ENCODE data around the gene NDUFAF5. TPM values are rescaled to one million over a fixed set of nuclear protein-coding genes. Genes with fewer than 3 reads are reported as not detected.

Gene NDUFAF5
- total RNA-seq, 5 donors from 2014 or later (not counting 1 experiment from before 2014, with no cell fraction given) = 25.6 to 39.4 (median 30.1) TPM

DNA sequence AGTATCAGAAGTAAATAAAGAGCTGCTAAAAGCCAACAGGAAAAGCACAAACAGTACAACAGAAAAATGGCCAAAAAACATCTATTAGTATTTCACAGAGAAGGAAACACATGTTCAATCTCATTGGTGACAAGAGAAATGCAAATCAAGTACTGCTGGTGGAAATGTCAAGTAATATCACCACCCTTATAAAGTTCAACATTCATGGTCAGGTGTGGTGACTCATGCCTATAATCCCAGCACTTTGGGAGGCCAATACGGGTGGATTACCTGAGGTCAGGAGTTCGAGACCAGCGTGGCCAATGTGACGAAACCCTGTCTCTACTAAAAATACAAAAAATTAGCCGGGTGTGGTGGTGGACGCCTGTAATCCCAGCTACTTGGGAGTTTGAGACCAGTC, 42.9 kb upstream of the NDUFAF5 start:
- Mint-ChIP-seq H3K27ac (no peak overlapping the region), H3K9me3 (peaks cover 5 to 12% (median 11%) of the 10 kb centered on the region in 3 donors), H3K4me3 (no peak overlapping the region), H3K36me3 (peaks cover 59% of the 10 kb centered on the region), H3K27me3 (no peaks in the 10 kb centered on the region), H3K4me1 (no peaks in the 10 kb centered on the region)
- no peak overlapping the region for H3K27ac ChIP-seq (ENCODE audit: low read length)
- ChIA-PET CTCF (no interaction called here), POLR2A (no interaction called here)
- no peaks in the 10 kb centered on the region for H3K27me3 ChIP-seq (replicated peaks in 1 of 2; ENCODE audit: control insufficient read depth in 2 of 2, extremely low read depth in 1 of 2, insufficient read depth in 2 of 2, low read length in 1 of 2)
- no peak overlapping the region for H3K4me3 ChIP-seq (ENCODE audit: control insufficient read depth in 1 of 2, extremely low read depth in 1 of 2, low read length in 1 of 2)
- no CpG with 5 or more reads among the region's 6 CpGs for WGBS (ENCODE audit: insufficient coverage)
- peaks cover 13 to 17% of the 10 kb centered on the region in 2 donors for H3K36me3 ChIP-seq (ENCODE audit: control insufficient read depth in 2 of 2, extremely low read depth in 1 of 2, insufficient read depth in 1 of 2, low read length in 1 of 2)
- no peaks in the 10 kb centered on the region for H3K4me1 ChIP-seq (ENCODE audit: control insufficient read depth in 1 of 2, extremely low read depth in 1 of 2, insufficient read depth in 2 of 2, low read length in 2 of 2)
- no peak for DNase-seq
- no peak for ATAC-seq (replicated peaks in 1 of 4)
- no peaks in the 10 kb centered on the region for H3K9me3 ChIP-seq

DNA sequence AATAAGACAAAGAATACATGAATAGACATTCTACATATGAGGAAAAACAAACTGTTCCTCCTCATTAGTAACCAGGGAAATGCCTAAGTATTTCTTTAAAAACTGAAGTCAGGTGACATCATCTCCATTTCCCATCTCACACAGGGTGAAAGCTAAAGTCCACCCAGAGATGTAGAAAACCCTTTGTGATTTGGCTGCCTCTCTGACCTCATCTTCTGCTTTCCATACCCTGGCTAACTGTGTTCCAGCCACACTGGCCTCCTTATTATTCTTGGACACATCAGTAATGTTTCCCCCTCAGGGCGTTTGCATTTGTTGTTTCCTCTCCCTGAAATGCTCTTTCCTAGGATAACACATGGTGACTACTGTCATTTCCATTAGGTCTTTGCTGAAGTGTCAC, 40.5 kb upstream of the NDUFAF5 start:
- no peaks in the 10 kb centered on the region for H3K27me3 ChIP-seq (replicated peaks in 1 of 2; ENCODE audit: control insufficient read depth in 2 of 2, extremely low read depth in 1 of 2, insufficient read depth in 2 of 2, low read length in 1 of 2)
- POLR2A ChIA-PET = no interaction called here
- no peaks in the 10 kb centered on the region for H3K9me3 ChIP-seq
- Mint-ChIP-seq H3K4me1 (no peaks in the 10 kb centered on the region), H3K9me3 (peaks cover 5 to 12% (median 11%) of the 10 kb centered on the region in 3 donors), H3K36me3 (peaks cover 51% of the 10 kb centered on the region), H3K27me3 (no peaks in the 10 kb centered on the region), H3K4me3 (no peak overlapping the region), H3K27ac (no peak overlapping the region)
- H3K36me3 ChIP-seq (ENCODE audit: control insufficient read depth in 2 of 2, extremely low read depth in 1 of 2, insufficient read depth in 1 of 2, low read length in 1 of 2) = peaks cover 13% of the 10 kb centered on the region in 2 donors
- WGBS (ENCODE audit: insufficient coverage) = 75% methylated on average over 1 of the region's 1 CpG
- ATAC-seq (replicated peaks in 1 of 4) (no peak), DNase-seq (no peak)
- CTCF ChIA-PET = no interaction called here
- no peak overlapping the region for H3K4me3 ChIP-seq (ENCODE audit: control insufficient read depth in 1 of 2, extremely low read depth in 1 of 2, low read length in 1 of 2)
- no peaks in the 10 kb centered on the region for H3K4me1 ChIP-seq (ENCODE audit: control insufficient read depth in 1 of 2, extremely low read depth in 1 of 2, insufficient read depth in 2 of 2, low read length in 2 of 2)
- no peak overlapping the region for H3K27ac ChIP-seq (ENCODE audit: low read length)

DNA sequence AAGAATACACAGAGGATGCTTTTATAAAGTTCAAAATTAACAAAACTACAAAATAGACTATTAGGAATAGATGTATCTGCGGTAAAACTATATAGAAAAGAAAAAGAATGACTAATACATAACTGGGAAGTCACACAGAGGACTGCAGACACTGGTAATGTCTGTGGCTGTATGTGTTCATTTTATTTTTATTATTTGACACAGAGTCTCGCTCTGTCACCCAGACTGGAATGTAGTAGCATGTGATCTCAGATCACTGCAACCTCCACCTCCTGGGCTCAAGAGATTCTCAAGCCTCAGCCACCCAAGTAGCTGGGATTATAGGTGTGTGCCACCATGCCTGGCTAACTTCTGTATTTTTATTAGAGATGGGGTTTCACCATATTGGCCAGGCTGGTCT, 39.0 kb upstream of the NDUFAF5 start:
- H3K4me1 ChIP-seq (ENCODE audit: control insufficient read depth in 1 of 2, extremely low read depth in 1 of 2, insufficient read depth in 2 of 2, low read length in 2 of 2) = no peaks in the 10 kb centered on the region
- H3K4me1 Mint-ChIP-seq = no peaks in the 10 kb centered on the region
- no peak overlapping the region for H3K4me3 ChIP-seq (ENCODE audit: control insufficient read depth in 1 of 2, extremely low read depth in 1 of 2, low read length in 1 of 2)
- no peaks in the 10 kb centered on the region for H3K27me3 ChIP-seq (replicated peaks in 1 of 2; ENCODE audit: control insufficient read depth in 2 of 2, extremely low read depth in 1 of 2, insufficient read depth in 2 of 2, low read length in 1 of 2)
- H3K27ac Mint-ChIP-seq = no peak overlapping the region
- POLR2A ChIA-PET = no interaction called here
- H3K27me3 Mint-ChIP-seq = no peaks in the 10 kb centered on the region
- ATAC-seq (replicated peaks in 1 of 4) (no peak), DNase-seq (no peak)
- H3K9me3 ChIP-seq = no peaks in the 10 kb centered on the region
- no peak overlapping the region for H3K27ac ChIP-seq (ENCODE audit: low read length)
- WGBS (ENCODE audit: insufficient coverage) = no CpG with 5 or more reads among the region's 2 CpGs
- peaks cover 44% of the 10 kb centered on the region for H3K36me3 Mint-ChIP-seq
- CTCF ChIA-PET = no interaction called here
- H3K4me3 Mint-ChIP-seq = no peak overlapping the region
- peaks cover 10% of the 10 kb centered on the region in 2 donors for H3K36me3 ChIP-seq (ENCODE audit: control insufficient read depth in 2 of 2, extremely low read depth in 1 of 2, insufficient read depth in 1 of 2, low read length in 1 of 2)
- H3K9me3 Mint-ChIP-seq = peaks cover 5 to 9% (median 6%) of the 10 kb centered on the region in 3 donors

DNA sequence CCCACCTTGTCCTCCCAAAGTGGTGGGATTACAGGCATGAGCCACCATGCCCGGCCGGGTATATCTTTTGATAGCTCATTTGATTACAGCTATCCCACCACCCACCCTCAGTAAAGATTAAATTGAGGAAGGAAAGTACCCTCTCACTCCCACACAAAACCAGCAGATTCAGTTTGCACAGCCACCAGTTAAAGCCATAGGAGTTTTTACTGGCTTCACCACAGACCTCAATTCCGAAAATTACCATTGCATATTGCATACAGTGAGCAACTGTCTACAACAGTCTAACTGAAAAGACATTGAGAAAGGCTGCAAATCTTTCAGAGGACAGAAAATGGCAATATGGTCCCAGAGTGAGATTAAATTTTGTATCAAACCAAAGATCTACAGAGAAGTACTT, 35.0 kb upstream of the NDUFAF5 start:
- Histone ChIP-seq H3K27me3 (replicated peaks in 1 of 2; ENCODE audit: control insufficient read depth in 2 of 2, extremely low read depth in 1 of 2, insufficient read depth in 2 of 2, low read length in 1 of 2) (no peaks in the 10 kb centered on the region), H3K36me3 (ENCODE audit: control insufficient read depth in 2 of 2, extremely low read depth in 1 of 2, insufficient read depth in 1 of 2, low read length in 1 of 2) (peaks cover 0 to 21% of the 10 kb centered on the region in 2 donors), H3K9me3 (no peaks in the 10 kb centered on the region), H3K4me3 (ENCODE audit: control insufficient read depth in 1 of 2, extremely low read depth in 1 of 2, low read length in 1 of 2) (no peak overlapping the region), H3K4me1 (ENCODE audit: control insufficient read depth in 1 of 2, extremely low read depth in 1 of 2, insufficient read depth in 2 of 2, low read length in 2 of 2) (no peaks in the 10 kb centered on the region), H3K27ac (ENCODE audit: low read length) (no peak overlapping the region)
- no peaks in the 10 kb centered on the region for H3K4me1 Mint-ChIP-seq
- H3K27me3 Mint-ChIP-seq = no peaks in the 10 kb centered on the region
- H3K27ac Mint-ChIP-seq = no peak overlapping the region
- no CpG with 5 or more reads among the region's 3 CpGs for WGBS (ENCODE audit: insufficient coverage)
- no peaks in the 10 kb centered on the region for H3K9me3 Mint-ChIP-seq
- H3K4me3 Mint-ChIP-seq = no peak overlapping the region
- DNase-seq = no peak
- POLR2A ChIA-PET = no interaction called here
- CTCF ChIA-PET = interaction anchor here in 1 of 2 donors (0.6 kb wide), 1 partner anchor 48 kb away, joined by 7 read pairs; no protein-coding TSS in a partner anchor
- ATAC-seq (replicated peaks in 1 of 4) = no peak
- peaks cover 18% of the 10 kb centered on the region for H3K36me3 Mint-ChIP-seq

DNA sequence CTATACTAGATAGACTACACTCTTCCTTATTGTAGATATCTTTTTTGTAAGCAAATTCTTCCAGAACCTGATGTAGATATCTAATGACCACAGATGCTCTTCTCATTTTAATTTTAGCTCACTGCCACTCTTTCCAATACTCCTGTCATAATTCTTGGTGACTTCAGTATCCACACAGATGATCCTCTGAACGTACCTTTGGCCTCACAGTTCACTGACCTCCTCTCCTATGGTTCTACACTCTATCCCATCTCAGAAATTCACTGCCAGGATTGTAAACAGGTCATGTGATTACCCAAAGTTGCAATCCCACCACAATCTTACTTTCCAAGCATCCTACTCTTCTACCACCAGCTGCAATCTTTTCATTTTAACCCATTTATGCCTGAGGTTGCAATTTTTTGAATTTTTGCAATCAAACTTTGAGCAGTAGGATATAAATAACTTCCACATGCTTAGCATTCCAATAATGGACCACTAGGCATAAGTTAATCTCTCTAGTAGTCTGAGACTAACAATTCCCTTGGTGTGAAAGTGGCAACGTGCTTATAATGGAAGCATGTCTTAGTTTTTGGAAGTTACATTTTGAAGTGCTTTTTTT, 31.3 kb upstream of the NDUFAF5 start:
- no peaks in the 10 kb centered on the region for H3K9me3 ChIP-seq
- no peak for ATAC-seq (replicated peaks in 1 of 4)
- no peak overlapping the region for H3K27ac Mint-ChIP-seq
- WGBS (ENCODE audit: insufficient coverage) = 89% methylated on average over 1 of the region's 2 CpGs
- no peak overlapping the region for H3K4me3 Mint-ChIP-seq
- no peak overlapping the region for H3K4me3 ChIP-seq (ENCODE audit: control insufficient read depth in 1 of 2, extremely low read depth in 1 of 2, low read length in 1 of 2)
- H3K27ac ChIP-seq (ENCODE audit: low read length) = no peak overlapping the region
- no peaks in the 10 kb centered on the region for H3K27me3 Mint-ChIP-seq
- H3K36me3 Mint-ChIP-seq = peaks cover 33% of the 10 kb centered on the region
- CTCF ChIA-PET = interaction anchor here in 1 of 2 donors (1.9 kb wide), 1 partner anchor 18 kb away, joined by 7 read pairs; no protein-coding TSS in a partner anchor
- H3K27me3 ChIP-seq (replicated peaks in 1 of 2; ENCODE audit: control insufficient read depth in 2 of 2, extremely low read depth in 1 of 2, insufficient read depth in 2 of 2, low read length in 1 of 2) = no peaks in the 10 kb centered on the region
- no peaks in the 10 kb centered on the region for H3K4me1 Mint-ChIP-seq
- H3K9me3 Mint-ChIP-seq = no peaks in the 10 kb centered on the region
- no peak for DNase-seq
- H3K36me3 ChIP-seq (ENCODE audit: control insufficient read depth in 2 of 2, extremely low read depth in 1 of 2, insufficient read depth in 1 of 2, low read length in 1 of 2) = peaks cover 4 to 29% of the 10 kb centered on the region in 2 donors
- POLR2A ChIA-PET = no interaction called here
- H3K4me1 ChIP-seq (ENCODE audit: control insufficient read depth in 1 of 2, extremely low read depth in 1 of 2, insufficient read depth in 2 of 2, low read length in 2 of 2) = no peaks in the 10 kb centered on the region

DNA sequence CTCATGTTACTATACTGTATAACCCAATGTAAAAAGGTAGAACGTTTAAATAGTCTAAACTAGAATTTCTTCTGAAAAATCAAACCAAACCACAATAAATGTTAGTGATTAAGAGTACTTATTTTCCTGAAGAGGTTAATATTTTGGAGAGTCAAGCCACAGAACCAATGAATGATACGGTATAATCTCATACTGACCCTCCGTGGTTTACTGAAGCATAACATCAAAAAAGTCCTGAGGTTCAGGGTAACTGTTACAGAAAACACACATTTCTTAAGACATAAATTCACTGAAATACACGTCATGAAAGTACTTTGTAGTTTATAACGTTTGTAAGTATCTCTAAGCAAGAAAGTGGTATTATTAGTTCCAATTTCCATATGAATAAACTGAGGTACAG, 29.0 kb upstream of the NDUFAF5 start:
- no peaks in the 10 kb centered on the region for H3K27me3 Mint-ChIP-seq
- ChIA-PET POLR2A (no interaction called here), CTCF (no interaction called here)
- Histone ChIP-seq H3K27me3 (replicated peaks in 1 of 2; ENCODE audit: control insufficient read depth in 2 of 2, extremely low read depth in 1 of 2, insufficient read depth in 2 of 2, low read length in 1 of 2) (no peaks in the 10 kb centered on the region), H3K9me3 (no peaks in the 10 kb centered on the region), H3K27ac (ENCODE audit: low read length) (no peak overlapping the region), H3K4me3 (ENCODE audit: control insufficient read depth in 1 of 2, extremely low read depth in 1 of 2, low read length in 1 of 2) (no peak overlapping the region), H3K4me1 (ENCODE audit: control insufficient read depth in 1 of 2, extremely low read depth in 1 of 2, insufficient read depth in 2 of 2, low read length in 2 of 2) (no peaks in the 10 kb centered on the region), H3K36me3 (ENCODE audit: control insufficient read depth in 2 of 2, extremely low read depth in 1 of 2, insufficient read depth in 1 of 2, low read length in 1 of 2) (peaks cover 4 to 40% of the 10 kb centered on the region in 2 donors)
- H3K27ac Mint-ChIP-seq = no peak overlapping the region
- H3K9me3 Mint-ChIP-seq = no peaks in the 10 kb centered on the region
- no peak overlapping the region for H3K4me3 Mint-ChIP-seq
- H3K36me3 Mint-ChIP-seq = peaks cover 38% of the 10 kb centered on the region
- H3K4me1 Mint-ChIP-seq = no peaks in the 10 kb centered on the region
- no peak for ATAC-seq (replicated peaks in 1 of 4)
- WGBS (ENCODE audit: insufficient coverage) = 92% methylated on average over 2 of the region's 5 CpGs
- no peak for DNase-seq

DNA sequence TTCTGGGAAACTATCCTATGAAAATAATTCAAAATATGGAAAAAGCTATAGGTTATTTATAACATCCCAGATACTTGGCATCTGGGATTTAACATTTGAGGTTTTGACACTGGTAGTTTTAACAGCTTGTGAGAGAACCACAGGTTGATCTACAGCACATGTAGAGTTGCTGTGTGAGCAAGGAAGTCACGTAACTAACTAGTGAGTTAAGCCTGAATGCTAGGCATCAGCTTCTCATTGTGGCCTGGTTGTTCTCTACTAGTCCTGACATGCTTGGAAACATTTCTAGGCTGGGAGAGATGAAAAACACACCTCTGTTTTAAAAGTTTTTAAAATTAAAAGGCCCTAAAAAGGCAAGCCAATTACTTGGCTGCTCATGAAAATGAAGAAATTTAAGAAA, 28.3 kb upstream of the NDUFAF5 start:
- H3K27me3 ChIP-seq (replicated peaks in 1 of 2; ENCODE audit: control insufficient read depth in 2 of 2, extremely low read depth in 1 of 2, insufficient read depth in 2 of 2, low read length in 1 of 2) = no peaks in the 10 kb centered on the region
- H3K36me3 Mint-ChIP-seq = peaks cover 32% of the 10 kb centered on the region
- CTCF ChIA-PET = no interaction called here

More for the DNA sequence above, 28.3 kb upstream of the NDUFAF5 start:
- Mint-ChIP-seq H3K27me3 (no peaks in the 10 kb centered on the region), H3K9me3 (no peaks in the 10 kb centered on the region), H3K4me1 (no peaks in the 10 kb centered on the region), H3K27ac (no peak overlapping the region), H3K4me3 (no peak overlapping the region)
- WGBS (ENCODE audit: insufficient coverage) = 100% methylated on average over 1 of the region's 1 CpG
- Histone ChIP-seq H3K27ac (ENCODE audit: low read length) (no peak overlapping the region), H3K4me3 (ENCODE audit: control insufficient read depth in 1 of 2, extremely low read depth in 1 of 2, low read length in 1 of 2) (no peak overlapping the region), H3K9me3 (no peaks in the 10 kb centered on the region), H3K36me3 (ENCODE audit: control insufficient read depth in 2 of 2, extremely low read depth in 1 of 2, insufficient read depth in 1 of 2, low read length in 1 of 2) (peaks cover 4 to 38% of the 10 kb centered on the region in 2 donors), H3K4me1 (ENCODE audit: control insufficient read depth in 1 of 2, extremely low read depth in 1 of 2, insufficient read depth in 2 of 2, low read length in 2 of 2) (no peaks in the 10 kb centered on the region)
- POLR2A ChIA-PET = no interaction called here
- no peak for DNase-seq
- ATAC-seq (replicated peaks in 1 of 4) = no peak

All from T-cell (primary cell).